GM19452 (cell line): ENCODE results near the gene KCNH8.
"Not testable (repeated sequence)": the region's sequence is repeated elsewhere in the genome, so short reads cannot be mapped to it uniquely, and the experiment has no call there.

Source experiments
- ATAC-seq: cut with Tn5 transposase; IDR thresholded peaks from one replicate; pipeline ENCODE4 v1.9.1; 2021; ENCODE audit not compliant: unreplicated experiment

The KCNH8 gene

GRCh38 chr3:19147905-19148767, at the start of gene KCNH8:
KCNH8 (plus strand) TSS chr3:19148510; CDS start chr3:19148720, 210 bp downstream.
- ATAC-seq = no peak

- ATAC-seq = not testable (repeated sequence)
These were observed 45.5 kb upstream of the KCNH8 start for GRCh38 chr3:19102654-19103290.

GRCh38 chr3:19103510-19103909, 44.8 kb upstream of the KCNH8 start:
- no peak for ATAC-seq

- ATAC-seq = no peak
These were observed 43.9 kb upstream of the KCNH8 start for GRCh38 chr3:19104459-19104858.

GRCh38 chr3:19105826-19106225, 42.5 kb upstream of the KCNH8 start:
- ATAC-seq = no peak

GRCh38 chr3:19106307-19106706, 42.0 kb upstream of the KCNH8 start:
- no peak for ATAC-seq

GRCh38 chr3:19107719-19108118, 40.6 kb upstream of the KCNH8 start:
- ATAC-seq = no peak

- ATAC-seq = no peak
These were observed 37.9 kb upstream of the KCNH8 start for GRCh38 chr3:19110335-19110895.

GRCh38 chr3:19114461-19114860, 33.8 kb upstream of the KCNH8 start:
- no peak for ATAC-seq

- no peak for ATAC-seq
These were observed 32.1 kb upstream of the KCNH8 start for GRCh38 chr3:19116239-19116638.

- ATAC-seq = no peak
These were observed 23.6 kb upstream of the KCNH8 start for GRCh38 chr3:19124752-19125151.

- no peak for ATAC-seq
These were observed 8.4 kb upstream of the KCNH8 start for GRCh38 chr3:19139863-19140262.

GRCh38 chr3:19146685-19147650, 1.3 kb upstream of the KCNH8 start:
- peak; percentile 88 for ATAC-seq

GRCh38 chr3:19148768-19149091, 420 bp downstream of the KCNH8 start:
- ATAC-seq = no peak

- ATAC-seq = no peak
These were observed 1.1 kb downstream of the KCNH8 start for GRCh38 chr3:19149368-19149767.

- ATAC-seq = no peak
These were observed 2.9 kb downstream of the KCNH8 start for GRCh38 chr3:19151171-19151570.

- no peak for ATAC-seq
These were observed 6.5 kb downstream of the KCNH8 start for GRCh38 chr3:19154693-19155250.

- no peak for ATAC-seq
These were observed 7.1 kb downstream of the KCNH8 start for GRCh38 chr3:19155375-19155774.

- ATAC-seq = no peak
These were observed 11.8 kb downstream of the KCNH8 start for GRCh38 chr3:19159966-19160635.

GRCh38 chr3:19165654-19166053, 17.3 kb downstream of the KCNH8 start:
- no peak for ATAC-seq
